ENCODE data around the gene CERS1. TPM values are rescaled to one million over a fixed set of nuclear protein-coding genes. Genes with fewer than 3 reads are reported as not detected.

The CERS1 gene
- total and polyA plus RNA-seq, 2 donors = 2.2 to 7.2 TPM

DNA sequence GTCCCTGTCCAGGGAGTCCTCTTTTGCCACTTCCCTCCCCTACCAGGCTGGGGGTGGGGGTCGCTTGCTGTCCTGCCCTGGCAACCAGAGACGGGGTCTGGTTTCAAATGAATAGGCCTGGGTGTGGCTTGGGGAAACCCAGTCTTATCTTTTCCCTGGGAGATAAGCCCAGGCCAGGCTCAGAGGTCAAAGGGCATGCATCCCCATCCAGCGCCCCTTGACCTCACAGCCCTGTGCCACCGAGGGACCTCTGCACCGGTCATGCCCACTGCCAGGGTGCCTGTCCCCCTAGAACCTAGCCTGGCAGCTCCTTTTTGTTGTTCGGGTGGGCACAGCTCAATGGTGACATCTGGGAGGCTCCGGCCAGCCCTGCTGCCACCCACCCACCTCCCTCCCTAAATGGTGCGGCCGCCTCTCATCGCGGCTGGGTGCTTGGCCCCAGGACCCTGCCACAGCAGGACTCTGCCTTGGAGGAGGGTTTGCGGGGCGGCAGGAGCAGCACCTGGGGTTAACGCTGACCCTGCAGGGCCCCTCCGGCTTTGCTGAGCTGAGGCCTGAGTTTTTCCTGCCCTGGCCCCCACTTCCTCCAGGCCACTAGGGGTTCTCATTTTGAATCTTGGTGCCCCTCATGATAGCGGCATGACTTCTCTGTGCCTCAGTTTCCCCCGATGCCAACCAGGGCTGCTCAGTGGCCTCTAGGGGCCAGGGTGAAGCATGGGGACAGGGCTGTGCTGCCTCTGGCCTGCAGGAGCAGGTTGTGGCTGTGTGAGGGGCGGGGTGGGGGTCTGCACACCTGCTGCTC lies 2.9 kb upstream of the CERS1 start:
- DNase-seq (ENCODE audit: extremely low spot score) = no peak
- 73% methylated on average over 18 of the region's 18 CpGs for WGBS
- Histone ChIP-seq H3K27ac (ENCODE audit: low read depth) (no peak overlapping the region), H3K36me3 (ENCODE audit: insufficient read depth) (peaks cover 3% of the 10 kb centered on the region), H3K4me3 (ENCODE audit: low read depth, low read length) (no peak overlapping the region), H3K4me1 (ENCODE audit: insufficient read depth) (peaks cover 5% of the 10 kb centered on the region)

DNA sequence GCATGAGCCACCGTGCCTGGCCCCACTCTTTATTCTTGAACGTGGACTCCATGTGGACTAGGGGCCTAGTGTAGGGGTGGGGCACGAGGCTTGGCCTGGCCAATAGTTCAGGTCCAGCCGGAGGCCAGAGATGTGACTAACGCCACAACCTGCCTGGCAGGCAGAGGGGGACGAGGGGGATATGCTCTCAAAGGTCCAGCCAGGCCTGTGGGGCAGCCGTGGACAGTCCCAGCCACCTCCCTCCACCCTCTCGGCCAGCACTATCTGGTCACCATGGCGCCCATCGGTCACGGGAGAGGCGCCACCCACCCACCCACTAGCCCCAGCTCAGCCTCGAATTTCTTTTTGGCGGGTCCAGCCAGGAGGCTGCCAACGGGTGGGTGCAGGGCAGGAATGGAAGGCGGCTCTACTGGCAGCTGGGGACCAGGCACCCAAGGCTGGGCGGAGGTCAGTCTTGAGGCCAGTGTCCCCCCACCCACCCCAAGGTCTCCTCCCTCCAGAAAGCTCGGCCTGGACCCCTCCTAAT lies 2.2 kb upstream of the CERS1 start:
- peaks cover 5% of the 10 kb centered on the region for H3K4me1 ChIP-seq (ENCODE audit: insufficient read depth)
- no peak overlapping the region for H3K27ac ChIP-seq (ENCODE audit: low read depth)
- no peak for DNase-seq (ENCODE audit: extremely low spot score)
- H3K4me3 ChIP-seq (ENCODE audit: low read depth, low read length) = no peak overlapping the region
- WGBS = 44% methylated on average over 18 of the region's 18 CpGs
- peaks cover 3% of the 10 kb centered on the region for H3K36me3 ChIP-seq (ENCODE audit: insufficient read depth)

DNA sequence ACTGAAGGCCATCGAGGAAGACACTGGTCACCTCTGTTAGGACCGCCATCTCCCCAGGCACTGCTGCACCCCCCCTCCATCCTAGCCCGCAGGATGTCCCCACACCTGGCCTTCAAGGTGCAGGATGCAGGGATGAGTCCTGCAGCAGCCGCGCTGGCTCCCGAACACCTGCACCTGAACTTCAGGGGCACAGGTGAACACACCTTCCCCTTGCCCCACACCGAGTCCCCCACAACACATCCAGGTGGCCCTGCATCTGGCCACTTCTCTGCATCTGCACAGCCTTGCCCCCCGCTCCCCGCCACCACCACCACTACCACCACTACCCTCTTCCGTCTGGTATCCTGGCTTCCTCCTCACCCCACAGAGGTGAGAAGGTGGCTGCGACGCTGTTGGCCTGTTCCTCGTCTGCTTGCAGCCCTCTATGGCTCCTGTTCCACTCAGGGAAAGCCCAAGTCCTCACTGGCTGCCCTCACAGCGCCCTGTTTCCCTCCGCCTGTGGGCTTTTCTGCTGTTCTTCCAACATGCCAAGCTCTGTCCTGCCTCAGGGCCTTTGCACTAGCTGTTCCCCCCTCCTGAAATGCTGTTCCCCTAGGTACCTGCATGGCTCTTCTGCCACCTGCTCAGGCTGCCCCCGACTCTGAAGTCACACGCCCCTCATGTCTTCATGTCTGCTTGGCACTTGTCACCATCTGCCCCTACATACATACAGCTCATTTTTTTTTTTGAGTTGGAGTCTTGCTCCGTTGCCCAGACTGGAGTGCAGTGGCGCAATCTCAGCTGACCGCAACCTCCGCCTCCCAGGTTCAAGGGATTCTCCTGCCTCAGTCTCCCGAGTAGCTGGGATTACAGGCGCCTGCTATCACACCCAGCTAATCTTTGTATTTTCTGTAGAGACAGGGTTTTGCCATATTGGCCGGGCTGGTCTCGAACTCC lies 1.4 kb upstream of the CERS1 start:
- no peak overlapping the region for H3K4me3 ChIP-seq (ENCODE audit: low read depth, low read length)
- 93% methylated on average over 25 of the region's 25 CpGs for WGBS
- peaks cover 5% of the 10 kb centered on the region for H3K4me1 ChIP-seq (ENCODE audit: insufficient read depth)
- H3K36me3 ChIP-seq (ENCODE audit: insufficient read depth) = peaks cover 3% of the 10 kb centered on the region
- H3K27ac ChIP-seq (ENCODE audit: low read depth) = no peak overlapping the region
- DNase-seq (ENCODE audit: extremely low spot score) = no peak

DNA sequence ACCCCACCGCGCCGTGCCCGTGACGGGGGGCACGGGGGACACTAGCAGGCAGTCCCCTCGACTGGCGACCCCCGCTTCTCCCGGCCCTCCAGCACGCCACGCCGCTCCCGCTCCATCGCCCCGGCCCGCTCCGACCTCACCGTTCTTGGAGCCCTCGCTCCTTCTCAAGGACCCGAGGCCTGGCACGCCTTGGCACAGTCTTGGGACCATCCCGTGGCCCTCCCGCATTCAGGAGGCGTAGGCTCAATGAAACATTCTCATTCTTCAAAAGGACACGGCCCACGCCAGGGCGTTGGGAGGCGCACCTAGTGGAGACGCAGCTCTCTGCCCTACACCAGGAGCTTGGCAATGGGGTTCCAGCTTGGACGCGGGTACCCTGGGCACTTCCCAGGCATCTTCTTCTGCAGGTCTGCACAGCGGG lies 473 bp upstream of the CERS1 start:
- Histone ChIP-seq H3K36me3 (ENCODE audit: insufficient read depth) (peaks cover 3% of the 10 kb centered on the region), H3K4me3 (ENCODE audit: low read depth, low read length) (peak overlapping the region; percentile 39), H3K27ac (ENCODE audit: low read depth) (no peak overlapping the region), H3K4me1 (ENCODE audit: insufficient read depth) (peaks cover 5% of the 10 kb centered on the region)
- DNase-seq (ENCODE audit: extremely low spot score) = no peak
- WGBS = 15% methylated on average over 33 of the region's 33 CpGs

DNA sequence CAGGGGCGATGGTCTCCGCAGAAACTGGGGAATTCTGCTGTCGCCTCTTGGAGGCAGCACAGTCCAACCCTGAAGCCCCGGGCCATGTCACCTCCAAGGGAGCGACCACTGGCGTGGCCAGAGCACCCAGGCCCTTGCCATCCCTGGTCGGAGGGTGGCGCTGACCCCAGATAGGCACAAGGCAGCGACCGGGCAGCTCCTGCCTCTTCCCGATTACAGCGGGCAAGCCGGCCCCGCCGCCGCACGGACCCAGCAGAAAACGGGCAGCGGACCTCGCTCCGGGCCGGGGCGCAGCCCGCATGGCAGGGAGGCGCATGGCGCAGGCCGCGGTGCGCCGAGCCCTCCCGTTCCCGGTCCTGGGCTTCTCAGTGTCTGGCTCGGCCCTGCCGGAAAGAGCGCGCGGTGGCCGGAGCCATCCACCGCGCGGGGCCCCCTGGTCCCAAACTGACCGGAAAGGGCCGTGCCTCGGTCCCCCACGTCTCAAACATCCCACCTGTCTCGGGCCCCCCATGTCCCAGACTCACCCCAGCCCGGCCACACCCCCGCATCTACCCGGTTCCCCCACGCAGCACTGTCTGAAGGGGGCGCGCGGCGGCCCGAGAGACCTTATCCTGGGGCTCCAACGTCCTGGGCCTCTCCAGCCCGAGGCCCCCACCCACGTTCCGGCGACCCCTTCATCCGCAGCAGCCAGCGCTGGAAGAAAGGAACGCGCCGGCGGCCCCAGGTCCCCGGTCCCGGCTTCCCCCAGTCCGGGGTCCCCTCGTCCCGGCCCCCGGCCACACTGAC lies 727 bp downstream of the CERS1 start:
- H3K4me1 ChIP-seq (ENCODE audit: insufficient read depth) = peaks cover 5% of the 10 kb centered on the region
- peak overlapping the region; percentile 39 for H3K4me3 ChIP-seq (ENCODE audit: low read depth, low read length)
- DNase-seq (ENCODE audit: extremely low spot score) = no peak
- WGBS = under 1% methylated on average over 72 of the region's 72 CpGs
- H3K36me3 ChIP-seq (ENCODE audit: insufficient read depth) = peaks cover 3% of the 10 kb centered on the region
- no peak overlapping the region for H3K27ac ChIP-seq (ENCODE audit: low read depth)

DNA sequence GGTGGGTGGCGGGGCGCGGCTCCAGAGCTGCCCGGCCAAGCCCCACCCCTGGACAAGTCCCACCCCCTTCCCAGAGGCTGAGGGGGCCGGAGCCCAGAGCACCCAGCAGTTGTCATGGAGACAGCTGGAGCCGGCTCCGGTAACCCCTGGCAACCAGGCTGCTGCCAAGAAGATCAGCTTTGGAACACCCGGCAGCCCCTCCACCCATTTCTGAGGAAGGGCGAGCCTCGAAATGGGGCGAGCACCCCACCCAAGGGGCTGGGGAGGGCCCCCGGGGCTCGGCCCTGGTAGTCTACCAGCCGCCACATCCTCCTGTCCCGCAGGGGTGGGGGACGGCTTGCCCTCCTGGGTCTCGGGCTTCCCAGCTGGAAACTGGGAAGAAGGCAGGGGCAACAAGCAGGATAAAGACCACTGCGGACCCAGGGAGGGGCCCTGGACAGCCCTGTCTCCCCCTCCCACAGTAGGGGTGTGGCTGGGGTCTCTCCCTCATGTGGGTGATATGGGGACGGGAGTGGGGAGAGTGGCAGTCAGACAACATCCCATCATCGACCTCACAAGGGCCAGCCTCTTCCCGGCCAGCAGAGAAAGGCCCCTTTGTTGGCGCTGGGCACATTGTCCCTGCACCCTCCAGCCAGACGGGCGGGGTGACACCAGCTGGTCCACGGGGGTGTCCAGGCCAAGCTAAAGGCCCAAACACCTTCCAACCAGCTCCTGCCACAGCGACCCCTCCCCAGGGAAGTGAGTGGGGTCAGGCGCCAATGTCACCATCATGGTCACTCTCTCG lies 1.5 kb downstream of the CERS1 start:
- Histone ChIP-seq H3K27ac (ENCODE audit: low read depth) (no peak overlapping the region), H3K4me3 (ENCODE audit: low read depth, low read length) (peak overlapping the region; percentile 39), H3K4me1 (ENCODE audit: insufficient read depth) (peaks cover 5% of the 10 kb centered on the region), H3K36me3 (ENCODE audit: insufficient read depth) (no peaks in the 10 kb centered on the region)
- WGBS = 6% methylated on average over 28 of the region's 28 CpGs
- peak; percentile 33 for DNase-seq (ENCODE audit: extremely low spot score)

DNA sequence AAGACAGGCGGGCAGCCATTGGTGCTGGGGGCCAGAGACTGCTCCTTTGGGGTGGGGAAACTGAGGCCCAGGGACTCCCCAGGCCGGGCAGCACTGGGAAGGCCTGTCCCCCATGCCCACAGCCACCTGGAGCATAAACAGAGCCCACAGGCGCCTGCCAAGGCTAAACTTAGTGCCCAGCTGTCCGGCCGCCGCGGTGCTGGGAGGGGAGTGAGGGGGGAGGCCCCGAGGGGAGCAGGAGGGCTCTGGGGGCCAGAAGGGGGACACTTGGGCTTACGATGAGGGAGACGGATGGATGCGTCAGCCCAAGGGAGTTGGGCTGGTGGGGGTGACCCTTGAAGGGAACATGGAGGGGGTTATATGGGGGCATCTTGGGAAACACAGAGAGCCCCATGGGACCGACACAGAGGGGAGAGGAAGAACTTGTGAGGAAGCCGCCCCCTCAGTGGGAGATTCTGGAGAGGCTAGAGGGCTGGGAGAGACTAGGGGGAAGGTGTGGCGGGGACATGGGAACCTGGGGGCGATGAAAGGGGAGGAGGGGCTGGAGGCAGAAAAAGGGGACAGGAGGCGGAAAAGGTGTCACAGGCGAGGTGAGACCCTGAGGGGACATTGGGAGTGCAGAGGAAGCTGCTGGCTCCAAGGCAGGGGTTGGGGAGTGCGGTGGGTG lies 2.2 kb downstream of the CERS1 start:
- 35% methylated on average over 18 of the region's 18 CpGs for WGBS
- no peak overlapping the region for H3K4me3 ChIP-seq (ENCODE audit: low read depth, low read length)
- no peak overlapping the region for H3K27ac ChIP-seq (ENCODE audit: low read depth)

DNA sequence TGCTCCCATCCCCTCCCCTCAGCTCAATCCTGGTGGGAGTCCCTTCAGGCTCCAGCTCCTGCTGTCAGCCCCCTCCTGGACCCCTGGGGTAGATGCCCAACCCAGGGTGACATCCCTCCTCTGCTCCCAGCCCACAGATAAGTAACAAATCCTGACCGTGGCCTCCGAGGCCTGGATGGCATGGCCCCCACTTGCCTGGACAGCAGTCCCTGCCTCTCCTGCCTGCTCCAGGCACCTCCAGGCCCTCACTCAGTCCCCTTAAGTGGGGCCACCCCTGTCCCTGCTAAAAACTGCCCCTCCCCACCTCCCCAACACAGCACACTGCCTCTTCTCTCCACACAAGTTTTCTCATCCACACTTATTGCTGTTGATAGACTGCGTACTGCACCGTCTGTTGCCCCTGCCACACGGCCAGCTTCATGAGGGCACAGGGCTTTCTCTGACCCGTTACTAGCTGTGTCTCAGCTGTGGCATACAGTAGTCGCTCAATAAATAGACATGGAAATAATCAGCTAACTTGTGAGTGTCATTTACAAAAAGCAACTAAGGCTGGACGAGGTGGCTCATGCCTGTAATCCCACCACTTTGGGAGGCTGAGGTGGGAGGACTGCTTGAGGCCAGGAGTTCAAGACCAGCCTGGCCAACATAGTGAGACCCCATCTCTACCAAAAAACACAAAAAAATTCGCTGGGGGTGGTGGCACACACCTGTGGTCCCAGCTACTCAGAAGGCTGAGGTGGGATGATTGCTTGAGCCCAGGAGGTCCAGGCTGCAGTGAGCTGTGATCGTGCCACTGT lies 5.8 kb downstream of the CERS1 start:
- DNase-seq (ENCODE audit: extremely low spot score) = no peak
- H3K4me3 ChIP-seq (ENCODE audit: low read depth, low read length) = no peak overlapping the region
- WGBS = 83% methylated on average over 10 of the region's 10 CpGs
- no peak overlapping the region for H3K27ac ChIP-seq (ENCODE audit: low read depth)
- H3K36me3 ChIP-seq (ENCODE audit: insufficient read depth) = no peaks in the 10 kb centered on the region
- H3K4me1 ChIP-seq (ENCODE audit: insufficient read depth) = no peaks in the 10 kb centered on the region

More for the DNA sequence above, 2.2 kb downstream of the CERS1 start:
- no peak for DNase-seq (ENCODE audit: extremely low spot score)
- H3K36me3 ChIP-seq (ENCODE audit: insufficient read depth) = no peaks in the 10 kb centered on the region
- H3K4me1 ChIP-seq (ENCODE audit: insufficient read depth) = peaks cover 5% of the 10 kb centered on the region

DNA sequence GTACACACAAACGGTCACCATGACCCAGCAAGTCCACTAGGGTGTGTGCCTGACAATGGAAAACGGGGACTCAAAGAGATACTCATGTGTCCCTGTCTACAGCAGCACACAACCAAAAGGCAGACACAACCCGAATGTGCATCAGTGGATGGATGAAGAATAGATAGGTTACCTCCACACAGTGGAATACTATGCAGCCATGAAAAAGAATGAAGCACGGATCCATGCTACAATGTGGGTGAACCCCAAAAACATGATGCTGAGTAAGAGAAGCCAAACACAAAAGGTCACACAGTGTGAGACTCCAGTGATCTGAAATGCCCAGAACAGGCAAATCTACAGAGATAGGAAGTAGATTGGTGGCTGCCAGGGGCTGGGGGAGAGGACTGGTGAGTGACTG lies 9.0 kb downstream of the CERS1 start:
- WGBS = 94% methylated on average over 4 of the region's 4 CpGs
- Histone ChIP-seq H3K36me3 (ENCODE audit: insufficient read depth) (no peaks in the 10 kb centered on the region), H3K27ac (ENCODE audit: low read depth) (no peak overlapping the region), H3K4me1 (ENCODE audit: insufficient read depth) (no peaks in the 10 kb centered on the region), H3K4me3 (ENCODE audit: low read depth, low read length) (no peak overlapping the region)
- DNase-seq (ENCODE audit: extremely low spot score) = no peak

DNA sequence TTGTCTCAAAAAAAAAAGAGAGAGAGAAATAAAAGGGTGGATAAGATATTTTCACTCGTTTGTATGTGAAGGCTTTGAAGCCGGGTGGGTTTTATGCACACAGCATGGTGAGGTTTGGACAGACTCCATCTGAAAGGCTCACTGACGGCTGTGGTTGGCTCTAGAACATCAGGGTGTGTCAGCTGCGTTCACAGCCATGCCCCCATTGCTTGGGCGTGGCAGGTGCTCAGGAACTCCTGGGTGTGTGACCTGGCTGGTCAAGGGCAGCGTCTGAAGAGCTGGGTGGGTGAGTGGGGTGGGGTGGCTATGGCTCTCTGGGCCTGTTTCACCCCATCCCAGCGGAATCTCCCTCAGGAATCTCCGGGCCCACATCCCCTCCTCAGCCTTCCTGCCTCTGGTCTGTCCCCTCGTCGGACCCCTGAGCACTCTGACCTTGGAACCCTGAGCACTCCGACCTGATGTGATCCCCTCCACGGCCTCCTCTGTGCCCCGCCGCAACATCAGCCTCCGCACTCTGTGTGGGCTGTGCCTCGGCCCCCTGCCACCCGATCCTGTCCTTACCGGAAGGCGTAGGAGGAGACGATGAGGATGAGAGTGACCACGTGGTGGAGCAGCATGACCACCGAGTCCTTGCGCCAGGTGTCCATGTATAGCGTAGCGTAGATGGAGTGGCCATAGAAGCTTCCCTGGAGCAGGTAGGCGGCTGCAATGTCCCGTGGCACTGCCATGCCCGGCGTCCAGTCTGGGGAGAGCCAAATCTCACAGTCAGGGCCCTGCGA lies 12.2 kb downstream of the CERS1 start:
- WGBS = 84% methylated on average over 30 of the region's 30 CpGs
- no peak overlapping the region for H3K4me3 ChIP-seq (ENCODE audit: low read depth, low read length)
- DNase-seq (ENCODE audit: extremely low spot score) = no peak
- no peak overlapping the region for H3K27ac ChIP-seq (ENCODE audit: low read depth)
- H3K36me3 ChIP-seq (ENCODE audit: insufficient read depth) = no peaks in the 10 kb centered on the region
- no peaks in the 10 kb centered on the region for H3K4me1 ChIP-seq (ENCODE audit: insufficient read depth)

DNA sequence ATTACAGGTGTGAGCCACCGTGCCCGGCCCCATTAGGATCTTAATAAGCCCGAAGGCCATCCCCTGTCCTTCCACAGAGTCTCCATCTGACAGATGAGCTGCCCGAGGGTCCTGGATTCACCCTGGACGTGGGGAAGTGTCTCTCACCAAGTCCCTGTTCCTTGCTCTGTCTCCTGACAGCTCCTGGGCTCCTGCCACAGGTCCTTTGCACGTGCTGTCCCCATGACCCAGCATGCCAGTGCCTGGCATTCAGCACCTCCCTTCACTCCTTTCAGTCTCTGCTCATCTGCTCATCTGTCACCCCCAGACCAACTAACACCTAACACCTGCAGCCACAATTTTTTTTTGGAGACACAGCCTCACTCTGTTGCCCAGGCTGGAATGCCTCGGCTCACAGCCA lies 14.5 kb downstream of the CERS1 start:
- Histone ChIP-seq H3K4me1 (ENCODE audit: insufficient read depth) (no peaks in the 10 kb centered on the region), H3K36me3 (ENCODE audit: insufficient read depth) (no peaks in the 10 kb centered on the region), H3K4me3 (ENCODE audit: low read depth, low read length) (no peak overlapping the region), H3K27ac (ENCODE audit: low read depth) (no peak overlapping the region)
- no peak for DNase-seq (ENCODE audit: extremely low spot score)
- 92% methylated on average over 7 of the region's 7 CpGs for WGBS
